22Rv1 (cell line): Measurements from ENCODE around the gene MIS18A.

Experiments used
- ZFX ChIP-seq: fragments of 450-650 bp; IDR thresholded peaks from 2 replicates; pipeline ENCODE4 v1.6.1; 2017; ENCODE audit warnings: antibody characterized with exemption, borderline replicate concordance
- TF ChIP-seq, protein P1 (sequence below): fragments of 450-650 bp; IDR thresholded peaks from 2 replicates; pipeline ENCODE4 v1.5.1; 2017; ENCODE audit warnings: mild to moderate bottlenecking

DNA sequence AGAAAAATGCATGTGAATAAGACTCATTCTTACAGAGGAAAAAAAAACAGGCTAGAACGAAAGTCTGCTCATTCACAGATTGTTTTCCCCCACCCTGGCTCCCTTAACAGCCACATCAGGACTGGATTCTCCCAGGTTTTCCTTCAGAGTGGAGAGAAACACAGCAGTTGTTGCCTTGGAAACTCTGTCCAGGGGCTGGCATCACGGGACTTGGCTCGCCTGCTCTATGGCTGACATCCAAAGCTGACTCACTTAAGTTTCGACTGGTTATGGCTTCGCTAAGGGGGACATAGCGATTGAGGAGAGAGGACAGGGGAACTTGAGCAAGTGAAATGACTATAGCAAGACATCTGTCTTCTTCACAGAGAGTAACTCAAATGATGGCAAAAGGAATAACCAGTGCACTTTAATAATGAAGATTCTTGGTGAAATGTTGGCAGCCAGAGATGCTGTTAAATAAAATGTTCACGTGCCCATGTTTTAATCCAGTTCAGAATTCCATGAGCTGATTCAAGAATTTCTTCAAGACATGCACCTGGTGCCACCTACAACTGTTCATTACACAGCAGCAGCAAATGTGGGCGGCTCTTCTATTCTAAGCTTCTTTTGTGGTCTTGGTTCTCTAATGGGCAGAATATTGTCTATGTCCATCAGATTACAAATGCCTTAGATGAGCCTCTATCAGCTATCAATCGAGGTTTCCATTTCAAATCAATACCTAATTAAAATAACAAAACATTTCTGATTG is 21.8 kb downstream of the MIS18A start:
- TF ChIP-seq, protein P1, sequence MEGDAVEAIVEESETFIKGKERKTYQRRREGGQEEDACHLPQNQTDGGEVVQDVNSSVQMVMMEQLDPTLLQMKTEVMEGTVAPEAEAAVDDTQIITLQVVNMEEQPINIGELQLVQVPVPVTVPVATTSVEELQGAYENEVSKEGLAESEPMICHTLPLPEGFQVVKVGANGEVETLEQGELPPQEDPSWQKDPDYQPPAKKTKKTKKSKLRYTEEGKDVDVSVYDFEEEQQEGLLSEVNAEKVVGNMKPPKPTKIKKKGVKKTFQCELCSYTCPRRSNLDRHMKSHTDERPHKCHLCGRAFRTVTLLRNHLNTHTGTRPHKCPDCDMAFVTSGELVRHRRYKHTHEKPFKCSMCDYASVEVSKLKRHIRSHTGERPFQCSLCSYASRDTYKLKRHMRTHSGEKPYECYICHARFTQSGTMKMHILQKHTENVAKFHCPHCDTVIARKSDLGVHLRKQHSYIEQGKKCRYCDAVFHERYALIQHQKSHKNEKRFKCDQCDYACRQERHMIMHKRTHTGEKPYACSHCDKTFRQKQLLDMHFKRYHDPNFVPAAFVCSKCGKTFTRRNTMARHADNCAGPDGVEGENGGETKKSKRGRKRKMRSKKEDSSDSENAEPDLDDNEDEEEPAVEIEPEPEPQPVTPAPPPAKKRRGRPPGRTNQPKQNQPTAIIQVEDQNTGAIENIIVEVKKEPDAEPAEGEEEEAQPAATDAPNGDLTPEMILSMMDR = no peak
- TF ChIP-seq ZFX = no peak
